ENCODE results near the gene PSMD14. TPM values are rescaled to one million over a fixed set of nuclear protein-coding genes. Genes with fewer than 3 reads are reported as not detected.

The PSMD14 gene
- total RNA-seq, 6 donors from 2014 or later: 18.9 to 56.2 (median 34.8) TPM

- H3K4me3 ChIP-seq: no peak overlapping the region
- WGBS, 2 donors: 96 to 97% methylated on average over 1 of the region's 1 CpG
- no peaks in the 10 kb centered on the region for H3K27me3 ChIP-seq
- H3K9me3 ChIP-seq: no peaks in the 10 kb centered on the region
- H3K4me1 ChIP-seq: no peaks in the 10 kb centered on the region
- DNase-seq (no peak), ATAC-seq (ENCODE audit: low FRiP score in 2 of 2) (no peak)
- peaks cover 0 to 20% (median 0%) of the 10 kb centered on the region in 4 donors for H3K36me3 ChIP-seq
- TF ChIP-seq EP300 (IDR thresholded peaks at IDR 0.05) (no peak), POLR2A (IDR thresholded peaks at IDR 0.05) (no peak), POLR2AphosphoS5 (IDR thresholded peaks at IDR 0.05) (no peak)
- TF ChIP-seq, protein P1, sequence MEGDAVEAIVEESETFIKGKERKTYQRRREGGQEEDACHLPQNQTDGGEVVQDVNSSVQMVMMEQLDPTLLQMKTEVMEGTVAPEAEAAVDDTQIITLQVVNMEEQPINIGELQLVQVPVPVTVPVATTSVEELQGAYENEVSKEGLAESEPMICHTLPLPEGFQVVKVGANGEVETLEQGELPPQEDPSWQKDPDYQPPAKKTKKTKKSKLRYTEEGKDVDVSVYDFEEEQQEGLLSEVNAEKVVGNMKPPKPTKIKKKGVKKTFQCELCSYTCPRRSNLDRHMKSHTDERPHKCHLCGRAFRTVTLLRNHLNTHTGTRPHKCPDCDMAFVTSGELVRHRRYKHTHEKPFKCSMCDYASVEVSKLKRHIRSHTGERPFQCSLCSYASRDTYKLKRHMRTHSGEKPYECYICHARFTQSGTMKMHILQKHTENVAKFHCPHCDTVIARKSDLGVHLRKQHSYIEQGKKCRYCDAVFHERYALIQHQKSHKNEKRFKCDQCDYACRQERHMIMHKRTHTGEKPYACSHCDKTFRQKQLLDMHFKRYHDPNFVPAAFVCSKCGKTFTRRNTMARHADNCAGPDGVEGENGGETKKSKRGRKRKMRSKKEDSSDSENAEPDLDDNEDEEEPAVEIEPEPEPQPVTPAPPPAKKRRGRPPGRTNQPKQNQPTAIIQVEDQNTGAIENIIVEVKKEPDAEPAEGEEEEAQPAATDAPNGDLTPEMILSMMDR (IDR thresholded peaks at IDR 0.05): no peak
- no peak overlapping the region for H3K27ac ChIP-seq
Measured at GRCh38 chr2:161374446-161374845, 66.2 kb downstream of the PSMD14 start.

- Histone ChIP-seq H3K9me3 (no peaks in the 10 kb centered on the region), H3K27ac (no peak overlapping the region), H3K4me1 (no peaks in the 10 kb centered on the region), H3K27me3 (no peaks in the 10 kb centered on the region), H3K4me3 (no peak overlapping the region), H3K36me3 (no peaks in the 10 kb centered on the region)
- 93 to 100% methylated on average over 2 of the region's 2 CpGs for WGBS, 2 donors
- DNase-seq (no peak), ATAC-seq (ENCODE audit: low FRiP score in 2 of 2) (no peak)
- TF ChIP-seq POLR2A (IDR thresholded peaks at IDR 0.05): no peak
- no peak for TF ChIP-seq POLR2AphosphoS5 (IDR thresholded peaks at IDR 0.05)
- TF ChIP-seq EP300 (IDR thresholded peaks at IDR 0.05): no peak
Measured at GRCh38 chr2:161379740-161380139, 71.5 kb downstream of the PSMD14 start.

GRCh38 chr2:161381546-161381945 is 73.3 kb downstream of the PSMD14 start:
- peaks cover 0 to 4% (median 0%) of the 10 kb centered on the region in 4 donors for H3K36me3 ChIP-seq
- H3K27me3 ChIP-seq: no peaks in the 10 kb centered on the region
- no peaks in the 10 kb centered on the region for H3K4me1 ChIP-seq
- H3K27ac ChIP-seq: no peak overlapping the region
- no peaks in the 10 kb centered on the region for H3K9me3 ChIP-seq
- WGBS, 2 donors: 95 to 98% methylated on average over 3 of the region's 3 CpGs
- TF ChIP-seq POLR2AphosphoS5 (IDR thresholded peaks at IDR 0.05) (no peak), POLR2A (IDR thresholded peaks at IDR 0.05) (no peak), EP300 (IDR thresholded peaks at IDR 0.05) (no peak)
- TF ChIP-seq, protein P1 (IDR thresholded peaks at IDR 0.05): no peak
- H3K4me3 ChIP-seq: no peak overlapping the region
- ATAC-seq (ENCODE audit: low FRiP score in 2 of 2) (no peak), DNase-seq (no peak)

DNA sequence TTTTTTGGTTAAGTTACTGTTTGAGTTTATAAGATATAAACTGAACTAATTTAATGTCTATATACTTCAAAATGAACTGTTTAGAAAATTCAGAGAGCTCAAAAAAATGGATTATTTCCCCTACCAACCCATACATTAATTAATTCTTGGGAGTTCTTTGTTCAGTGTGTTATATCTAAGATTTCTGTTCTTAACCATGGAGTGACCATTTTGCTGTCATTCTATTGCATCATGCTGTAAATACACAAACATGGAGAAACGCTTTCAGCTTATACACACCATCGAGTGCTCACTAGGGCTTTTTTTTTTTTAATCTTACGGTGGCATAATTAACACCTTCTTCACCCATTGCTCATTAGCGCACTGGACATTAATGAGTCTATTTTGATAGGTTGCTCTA is 74.5 kb downstream of the PSMD14 start:
- H3K27ac ChIP-seq: no peak overlapping the region
- DNase-seq (no peak), ATAC-seq (ENCODE audit: low FRiP score in 2 of 2) (no peak)
- 91% methylated on average over 4 of the region's 4 CpGs for WGBS, 2 donors
- H3K27me3 ChIP-seq: no peaks in the 10 kb centered on the region
- no peaks in the 10 kb centered on the region for H3K9me3 ChIP-seq
- H3K36me3 ChIP-seq: peaks cover 0 to 4% (median 0%) of the 10 kb centered on the region in 4 donors
- TF ChIP-seq POLR2A (IDR thresholded peaks at IDR 0.05) (no peak), POLR2AphosphoS5 (IDR thresholded peaks at IDR 0.05) (no peak), EP300 (IDR thresholded peaks at IDR 0.05) (no peak)
- TF ChIP-seq, protein P1 (IDR thresholded peaks at IDR 0.05): no peak
- H3K4me1 ChIP-seq: no peaks in the 10 kb centered on the region
- no peak overlapping the region for H3K4me3 ChIP-seq

DNA sequence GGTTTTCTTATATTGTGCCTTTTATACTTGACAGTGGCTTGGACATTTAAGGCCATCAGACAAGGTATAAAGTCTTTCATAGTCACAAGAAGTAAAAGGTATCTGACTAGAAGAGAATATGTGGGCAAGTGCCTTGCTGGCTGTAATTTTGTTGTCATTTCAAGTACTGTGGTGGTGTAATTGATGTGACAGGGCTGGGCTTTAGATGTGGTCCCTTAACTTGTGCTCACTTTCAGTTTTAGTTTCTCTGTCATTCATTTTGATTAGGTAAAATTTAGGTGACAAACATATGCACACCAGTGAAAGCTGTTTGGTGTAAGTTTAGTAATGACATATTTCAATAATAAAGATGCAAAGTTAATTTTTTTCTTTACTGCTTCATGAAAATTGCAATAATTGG is 76.6 kb downstream of the PSMD14 start:
- no peak for TF ChIP-seq EP300 (IDR thresholded peaks at IDR 0.05)
- TF ChIP-seq POLR2A (IDR thresholded peaks at IDR 0.05): no peak
- TF ChIP-seq, protein P1 (IDR thresholded peaks at IDR 0.05): no peak
- TF ChIP-seq POLR2AphosphoS5 (IDR thresholded peaks at IDR 0.05): no peak

More for the DNA sequence above, 76.6 kb downstream of the PSMD14 start:
- DNase-seq (no peak), ATAC-seq (ENCODE audit: low FRiP score in 2 of 2) (no peak)
- H3K27ac ChIP-seq: no peak overlapping the region
- H3K27me3 ChIP-seq: no peaks in the 10 kb centered on the region
- no peaks in the 10 kb centered on the region for H3K4me1 ChIP-seq
- no peaks in the 10 kb centered on the region for H3K9me3 ChIP-seq
- H3K36me3 ChIP-seq: peaks cover 0 to 4% (median 0%) of the 10 kb centered on the region in 4 donors
- no peak overlapping the region for H3K4me3 ChIP-seq

Measured in upper lobe of left lung (tissue), 6 donors.